K562 (cell line): ENCODE results near the gene SPHK2. TPM values are rescaled to one million over a fixed set of nuclear protein-coding genes. Genes with fewer than 3 reads are reported as not detected.

Source experiments
- ATAC-seq: fragments of 200-7000 bp; cut with Tn5 transposase; 3 replicates; pipeline ENCODE4 v1.9.1; 2020; ENCODE audit warnings: moderate library complexity
- BruUV-seq: library from RNA; stranded (reverse); fragments of 400-500 nt; replicated peaks from 2 replicates; lab custom pipeline; 2021; lab: Mats Ljungman, UMichigan
- CTCF ChIA-PET: fragments of 300-600 bp; formaldehyde crosslinking; extraction: SDS; loops from one replicate; lab custom pipeline; 2021; ENCODE audit warnings: low intra/inter-chr PET ratio; lab: Yijun Ruan, JAX
- POLR2A ChIA-PET: fragments of 300-600, 350-650 bp; sonication (Branson Sonifier 250); formaldehyde crosslinking; extraction: SDS; loops from one replicate; lab custom pipeline; 2021; ENCODE audit warnings: antibody characterized with exemption, inconsistent platforms; lab: Yijun Ruan, JAX
- DNase-seq, 4 experiments: peaks; one replicate each; pipeline versions ENCODE4 v3.0.0 to v3.0.0-alpha.2; 2011 to 2018; ENCODE audit warnings: low spot score in 3 of 4, mixed read lengths in 3 of 4; ENCODE audit errors: extremely low read depth in 1 of 4
- FAIRE-seq: peaks from 2 replicates; lab custom pipeline; 2011; peaks lifted over from hg19 to GRCh38; lab: Jason Lieb, UNC
- H2AFZ ChIP-seq: 2 replicates; pipeline ENCODE4 v1.6.0; 2011; ENCODE audit warnings: low read depth, low read length, control low read depth, inconsistent platforms
- H3K27ac ChIP-seq: fragments of 200-600 bp; 3 replicates; pipeline ENCODE4 v1.8.0; 2011; ENCODE audit warnings: low read depth, mild to moderate bottlenecking, control low read depth, inconsistent platforms, low read length, moderate library complexity, mixed read lengths; ENCODE audit errors: extremely low read depth
- H3K27me3 ChIP-seq, 2 experiments: fragments of 300-600 bp in 1 of 2; 2 replicates in 1 of 2; 3 replicates in 1 of 2; pipeline versions ENCODE4 v1.6.0 to v1.8.0; 2011; ENCODE audit warnings: inconsistent platforms in 2 of 2, low read length in 2 of 2, mild to moderate bottlenecking in 1 of 2, mixed read lengths in 1 of 2, moderate library complexity in 1 of 2; ENCODE audit not compliant: control insufficient read depth in 2 of 2, insufficient read depth in 2 of 2
- H3K36me3 ChIP-seq: fragments of 300-600 bp; 3 replicates; pipeline ENCODE4 v1.8.0; 2011; ENCODE audit warnings: mild to moderate bottlenecking, low read length, inconsistent platforms; ENCODE audit not compliant: control insufficient read depth, insufficient read depth
- H3K4me1 ChIP-seq, 2 experiments: fragments of 200-600 bp in 1 of 2; replicated peaks in 1 of 2; 2 replicates in 1 of 2; 3 replicates in 1 of 2; pipeline versions ENCODE4 v1.5.1 to v1.8.0; 2011; ENCODE audit warnings: inconsistent platforms in 2 of 2, low read length in 2 of 2, mild to moderate bottlenecking in 1 of 2, mixed read lengths in 1 of 2, moderate library complexity in 1 of 2; ENCODE audit not compliant: control insufficient read depth in 2 of 2, insufficient read depth in 2 of 2
- H3K4me2 ChIP-seq: 2 replicates; pipeline ENCODE4 v1.6.1; 2011; ENCODE audit warnings: low read length, control low read depth, inconsistent platforms, mixed read lengths; ENCODE audit not compliant: insufficient read depth
- H3K4me3 ChIP-seq: fragments of 200-600 bp; sonication (generic), shearing (Covaris generic); 2 replicates; pipeline ENCODE4 v1.5.1; 2016; ENCODE audit warnings: control low read depth, inconsistent platforms
- H3K79me2 ChIP-seq: fragments of 200-600 bp; 3 replicates; pipeline ENCODE4 v1.8.0; 2011; ENCODE audit warnings: low read length, inconsistent platforms; ENCODE audit not compliant: control insufficient read depth, insufficient read depth
- H3K9ac ChIP-seq, 2 experiments: 2 replicates each; pipeline versions ENCODE4 v1.6.0 to v1.6.1; 2011; ENCODE audit warnings: low read depth in 2 of 2, low read length in 2 of 2, control low read depth in 1 of 2, inconsistent platforms in 1 of 2, mild to moderate bottlenecking in 1 of 2, mixed read lengths in 1 of 2; ENCODE audit not compliant: insufficient read depth in 1 of 2
- H3K9me1 ChIP-seq: one replicate; pipeline ENCODE4 v1.6.0; 2011; ENCODE audit warnings: inconsistent platforms, mild to moderate bottlenecking, low read length, moderate library complexity; ENCODE audit not compliant: control insufficient read depth, insufficient read depth
- H3K9me3 ChIP-seq: replicated peaks from 2 replicates; pipeline ENCODE4 v1.5.1; 2011; ENCODE audit warnings: low read depth, low read length, inconsistent platforms; ENCODE audit not compliant: control insufficient read depth, insufficient read depth
- H4K20me1 ChIP-seq: replicated peaks from 2 replicates; pipeline ENCODE4 v1.6.1; 2011; ENCODE audit warnings: low read length, inconsistent platforms, mixed read lengths; ENCODE audit not compliant: control insufficient read depth, insufficient read depth
- CAMTA2 ChIP-seq: fragments of 250-450 bp; sonication (Bioruptor Pico); conservative IDR thresholded peaks from 2 replicates; pipeline ENCODE4 v1.5.1; 2022
- CCNT2 ChIP-seq: IDR thresholded peaks from 2 replicates; pipeline ENCODE4 v1.6.1; 2011; ENCODE audit warnings: borderline replicate concordance, low read depth, mild to moderate bottlenecking, moderate library complexity, mixed read lengths, low read length; ENCODE audit not compliant: insufficient read length; ENCODE audit errors: extremely low read depth
- CTBP1 ChIP-seq: fragments of 450-650 bp; IDR thresholded peaks from 2 replicates; pipeline ENCODE4 v1.6.1; 2016; ENCODE audit warnings: borderline replicate concordance
- ELK1 ChIP-seq: sonication (generic); formaldehyde crosslinking; IDR thresholded peaks from 2 replicates; pipeline ENCODE4 v1.8.1; 2022; ENCODE audit warnings: missing genetic modification reagents
- HDAC1 ChIP-seq, 2 experiments: fragments of 450-650 bp; IDR thresholded peaks; 2 replicates each; pipeline ENCODE4 v1.6.1; 2016 to 2017; ENCODE audit warnings: inconsistent platforms in 1 of 2, mild to moderate bottlenecking in 1 of 2, moderate library complexity in 1 of 2
- KDM5B ChIP-seq: fragments of 200-600 bp; sonication (generic); IDR thresholded peaks from 2 replicates; pipeline ENCODE4 v1.6.1; 2012; ENCODE audit warnings: low read depth, mild to moderate bottlenecking, moderate library complexity, low read length, control low read depth, inconsistent platforms; ENCODE audit not compliant: insufficient replicate concordance
- KLF16 ChIP-seq: IDR thresholded peaks from 2 replicates; pipeline ENCODE4 v1.6.1; 2016; ENCODE audit warnings: antibody characterized with exemption
- MNT ChIP-seq, 2 experiments: fragments of 450-650 bp; conservative IDR thresholded peaks; 2 replicates each; pipeline ENCODE4 v1.6.1; 2017; ENCODE audit warnings: mild to moderate bottlenecking in 2 of 2, moderate library complexity in 2 of 2
- NRF1 ChIP-seq, 2 experiments: fragments of 450-650 bp; IDR thresholded peaks in 1 of 2; conservative IDR thresholded peaks in 1 of 2; 2 replicates each; pipeline ENCODE4 v1.6.1; 2014; ENCODE audit warnings: mild to moderate bottlenecking in 2 of 2
- PHF8 ChIP-seq: fragments of 200-600 bp; sonication (generic); IDR thresholded peaks from 2 replicates; pipeline ENCODE4 v1.6.1; 2012; ENCODE audit warnings: mixed run types, mild to moderate bottlenecking, inconsistent platforms, low read length, moderate library complexity, borderline replicate concordance
- POLR2A ChIP-seq: fragments of 450-650 bp; conservative IDR thresholded peaks from 2 replicates; pipeline ENCODE4 v1.6.1; 2016
- POLR2AphosphoS5 ChIP-seq: IDR thresholded peaks from 2 replicates; pipeline ENCODE4 v1.6.1; 2011; ENCODE audit warnings: mild to moderate bottlenecking, low read depth, low read length, moderate library complexity; ENCODE audit not compliant: control insufficient read depth, insufficient read depth
- POLR2G ChIP-seq: fragments of 200-400 bp; formaldehyde crosslinking; IDR thresholded peaks from 2 replicates; pipeline ENCODE4 v1.6.1; 2017; ENCODE audit warnings: low read depth, mild to moderate bottlenecking, antibody characterized with exemption, low read length, moderate library complexity
- RCOR1 ChIP-seq, 2 experiments: IDR thresholded peaks; 2 replicates each; pipeline ENCODE4 v1.6.1; 2012; ENCODE audit warnings: low read depth in 2 of 2, low read length in 2 of 2, borderline replicate concordance in 1 of 2, improper control_type of control experiment in 1 of 2
- SUPT5H ChIP-seq: fragments of 450-650 bp; IDR thresholded peaks from 2 replicates; pipeline ENCODE4 v1.6.1; 2016
- TFE3 ChIP-seq: fragments of 450-650 bp; formaldehyde crosslinking; IDR thresholded peaks from 2 replicates; pipeline ENCODE4 v1.4.0; 2020; ENCODE audit warnings: mild to moderate bottlenecking, mixed read lengths
- ZBTB7A ChIP-seq: IDR thresholded peaks from 2 replicates; pipeline ENCODE4 v1.6.1; 2011; ENCODE audit warnings: low read depth, mild to moderate bottlenecking, low read length, moderate library complexity, borderline replicate concordance; ENCODE audit not compliant: control insufficient read depth
- WGBS: fragments of 100-300 bp; shearing (Covaris generic); methylation state at CpG from one replicate; pipeline ENCODE4 v1.1.6; 2016; ENCODE audit warnings: low coverage, mixed read lengths; ENCODE audit not compliant: insufficient coverage; ENCODE audit errors: missing lambda C conversion rate; 5-methylcytosine and 5-hydroxymethylcytosine counted together
- in situ Hi-C: fragments of 300-500 bp; cut with MboI; formaldehyde crosslinking; loops from 4 replicates; pipeline ENCODE4 v1.15.0; 2018; ENCODE audit warnings: inconsistent platforms, mixed read lengths
- intact Hi-C: fragments of 100-400 bp; cut with micrococcal nuclease; formaldehyde crosslinking; loops from 2 replicates; pipeline ENCODE4 v1.14.2; 2022
- polyA plus RNA-seq, 8 experiments: library from polyadenylated mRNA; depleted of rRNA in 4 of 8; stranded (reverse) in 5 of 8; unstranded in 3 of 8; fragments of >200 nt; fragmentation: Nextera tagmentation in 2 of 8; fragmentation: Illumina TruSeq in 1 of 8; extraction: Ambion mirVana in 2 of 8; extraction: Trizol in 1 of 8; gene quantifications; 2 replicates each; pipeline versions ENCODE4 v1.2.1 to v1.2.3, GENCODE V29; 2011 to 2014; ENCODE audit warnings: inconsistent platforms in 1 of 8, missing spikeins in 1 of 8
- total RNA-seq, 7 experiments: library from RNA; depleted of rRNA in 6 of 7; stranded (reverse); fragments of >200 nt in 6 of 7; fragmentation: Illumina TruSeq in 2 of 7; extraction: Trizol in 2 of 7; gene quantifications; 2 replicates each; pipeline versions ENCODE4 v1.2.1 to v1.2.3, GENCODE V29; 2011 to 2021; ENCODE audit warnings: low replicate concordance in 1 of 7

SPHK2 gene
- total and polyA plus RNA-seq, 9 of the 15 experiments (the other 6 are each of a cell fraction or from before 2014, with no cell fraction given) = 0.10 to 15.2 (median 2.9) TPM

GRCh38 chr19:48635263-48635965 lies 16.1 kb downstream of the SPHK2 start:
- H3K9ac ChIP-seq = peak overlapping the region; percentile 79 to 90
- H3K4me2 ChIP-seq = peak overlapping the region; percentile 88
- ATAC-seq (peak; percentile 28), DNase-seq (peak; percentile 80 to 92 (median 88)), FAIRE-seq (no peak)
- ChIA-PET CTCF (interaction anchor here (0.7 kb wide), 1 partner anchor 128 kb away, joined by 4 read pairs; no protein-coding TSS in a partner anchor), POLR2A (no interaction called here)
- intact Hi-C loops (no loop called here), in situ Hi-C loops (no loop called here)
- under 1% methylated on average over 31 of the region's 67 CpGs for WGBS
- no peaks in the 10 kb centered on the region for H3K27me3 ChIP-seq
- 0 out of 2 replicates have a peak, but pooled peaks cover 4% of the 10 kb centered on the region for H4K20me1 ChIP-seq
- peak overlapping the region; percentile 88 for H3K27ac ChIP-seq
- BruUV-seq = no TSS peak
- H3K9me3 ChIP-seq = no peaks in the 10 kb centered on the region
- H2AFZ ChIP-seq = peak overlapping the region; percentile 77
- H3K79me2 ChIP-seq = peaks cover 27% of the 10 kb centered on the region; the same call in 2 of the 3 replicates
- H3K4me1 ChIP-seq = peaks cover 44 to 82% of the 10 kb centered on the region in 2 experiments
- peaks cover 4% of the 10 kb centered on the region for H3K9me1 ChIP-seq
- no peaks in the 10 kb centered on the region; the same call in 2 of the 3 replicates for H3K36me3 ChIP-seq
- peak overlapping the region; percentile 51 for H3K4me3 ChIP-seq
- peak; percentile 56; the same call in 1 of the 2 replicates for TF ChIP-seq PHF8
- peak; percentile 48; the same call in 1 of the 2 replicates for TF ChIP-seq ZBTB7A
- peak; percentile 80 to 81 for TF ChIP-seq NRF1 (conservative IDR thresholded peaks at IDR 0.05 in 1 of 2, IDR thresholded peaks at IDR 0.05 in 1 of 2)
- TF ChIP-seq ELK1 (CRISPR knock-in tag) = no peak
- TF ChIP-seq POLR2G = peak; percentile 69
- 0 out of 4 replicates have a peak, but pooled peaks of 1 of the 2 experiments have one; percentile 12 for TF ChIP-seq HDAC1 (IDR thresholded peaks at IDR 0.05)
- TF ChIP-seq RCOR1 (IDR thresholded peaks at IDR 0.05; ENCODE audit: borderline replicate concordance in 1 of 2, low read depth in 2 of 2, low read length in 2 of 2) = peak in 1 of 2 experiments; percentile 39; a peak in 1 of 4 replicates
- peak in 1 of 2 experiments; percentile 9; a peak in 1 of 4 replicates for TF ChIP-seq MNT (conservative IDR thresholded peaks at IDR 0.05)
- TF ChIP-seq CCNT2 = peak; percentile 25
- peak; percentile 31 for TF ChIP-seq KDM5B
- no peak for TF ChIP-seq CAMTA2 (CRISPR knock-in tag)
- no peak for TF ChIP-seq TFE3 (CRISPR knock-in tag)
- 0 out of 2 replicates have a peak, but pooled peaks have one; percentile 26 for TF ChIP-seq POLR2AphosphoS5
- TF ChIP-seq CTBP1 = 0 out of 2 replicates have a peak, but pooled peaks have one; percentile 22
- TF ChIP-seq KLF16 = no peak
- no peak; the same call in 1 of the 2 replicates for TF ChIP-seq SUPT5H
- TF ChIP-seq POLR2A = no peak; the same call in none of the 2 replicates
